Measurements from ENCODE around the gene MTIF3. TPM values are rescaled to one million over a fixed set of nuclear protein-coding genes. Genes with fewer than 3 reads are reported as not detected.

MTIF3 gene
- total RNA-seq, 1 donor from 2014 or later, result 179 TPM

DNA sequence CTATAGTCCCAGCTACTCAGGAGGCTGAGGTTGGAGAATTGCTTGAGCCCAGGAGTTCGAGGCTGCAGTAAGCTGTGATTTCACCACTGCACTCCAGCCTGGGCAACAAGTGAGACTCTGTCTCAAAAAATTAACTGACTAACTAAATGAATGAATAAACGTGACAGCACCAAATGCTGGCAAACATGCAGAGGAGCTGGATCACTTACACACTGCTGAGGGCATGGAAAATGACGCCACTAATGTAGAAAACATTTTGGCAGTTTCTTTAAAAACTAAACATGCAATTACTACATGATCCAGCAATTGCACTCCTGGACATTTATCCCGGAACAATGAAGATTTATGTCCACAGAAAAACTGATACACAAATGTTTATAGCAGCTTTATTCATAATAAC, 57.3 kb downstream of the MTIF3 start:
- ATAC-seq, result no peak
- no peak for DNase-seq
- intact Hi-C loops (cut with micrococcal nuclease), result no loop called here

- intact Hi-C loops (cut with micrococcal nuclease), result no loop called here
- no peak for ATAC-seq
- no peak for DNase-seq
These were observed 58.9 kb downstream of the MTIF3 start for GRCh38 chr13:27391471-27391870.

DNA sequence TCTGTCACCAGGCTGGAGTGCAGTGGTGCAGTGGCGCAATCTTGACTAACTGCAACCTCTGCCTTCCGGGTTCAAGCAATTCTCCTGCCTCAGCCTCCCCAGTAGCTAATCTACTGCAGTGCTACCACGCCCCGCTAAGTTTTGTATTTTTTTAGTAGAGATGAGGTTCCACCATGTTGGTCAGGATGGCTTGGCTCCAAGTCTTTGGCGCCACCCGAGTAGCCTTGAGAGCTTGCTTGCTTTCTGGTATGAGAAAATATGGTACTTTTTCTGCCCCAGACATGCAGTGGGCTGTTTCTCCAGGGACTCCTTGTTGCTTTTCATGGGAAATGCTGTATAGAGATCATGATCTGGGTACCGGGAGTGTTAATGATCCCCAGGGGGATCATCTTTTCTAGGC, 60.5 kb downstream of the MTIF3 start:
- DNase-seq (no peak), ATAC-seq (no peak)
- intact Hi-C loops (cut with micrococcal nuclease), result no loop called here

GRCh38 chr13:27388241-27388640, 62.1 kb downstream of the MTIF3 start:
- ATAC-seq, result no peak
- intact Hi-C loops (cut with micrococcal nuclease), result no loop called here
- DNase-seq, result no peak

Other genes starting within 250 kb of the MTIF3 start
- gene RPL21, start 199.0 kb downstream of the MTIF3 start, total RNA-seq, result 663 TPM
- gene RASL11A, start 179.7 kb downstream of the MTIF3 start, total RNA-seq, result 7.9 TPM
- 227 TPM for gene GTF3A, start 25.9 kb downstream of the MTIF3 start, total RNA-seq
- gene LNX2, start 170.0 kb upstream of the MTIF3 start, total RNA-seq, result 11.4 TPM
- gene POLR1D, start 171.3 kb upstream of the MTIF3 start, total RNA-seq, result 97.4 TPM